Fibroblast of lung (primary cell): Measurements from ENCODE around the gene FAM53C. TPM values are rescaled to one million over a fixed set of nuclear protein-coding genes. Genes with fewer than 3 reads are reported as not detected.

ENCODE experiments used
- DNase-seq, 2 donors: peaks; one replicate each; pipeline versions ENCODE4 v3.0.0 to v3.0.0-alpha.2; 2010; ENCODE audit warnings: low read depth in 2 of 2
- H2AFZ ChIP-seq: 2 replicates; pipeline ENCODE4 v1.5.1; 2012; ENCODE audit warnings: low read length, control low read depth, inconsistent platforms
- H3K27ac ChIP-seq: 2 replicates; pipeline ENCODE4 v1.5.1; 2011; ENCODE audit warnings: low read length, control low read depth; ENCODE audit not compliant: insufficient read depth
- H3K27me3 ChIP-seq: 2 replicates; pipeline ENCODE4 v1.5.1; 2011; ENCODE audit warnings: mild to moderate bottlenecking, low read length; ENCODE audit not compliant: control insufficient read depth, insufficient read depth
- H3K36me3 ChIP-seq: 2 replicates; pipeline ENCODE4 v1.5.1; 2011; ENCODE audit warnings: low read length; ENCODE audit not compliant: control insufficient read depth, insufficient read depth
- H3K4me1 ChIP-seq: 2 replicates; pipeline ENCODE4 v1.5.1; 2011; ENCODE audit warnings: low read length; ENCODE audit not compliant: control insufficient read depth, insufficient read depth; ENCODE audit errors: extremely low read depth
- H3K4me2 ChIP-seq: 2 replicates; pipeline ENCODE4 v1.5.1; 2011; ENCODE audit warnings: low read length, control low read depth; ENCODE audit not compliant: insufficient read depth; ENCODE audit errors: extremely low read depth
- H3K4me3 ChIP-seq, 4 experiments: fragments of 200-600 bp in 1 of 4; sonication (generic) in 1 of 4; replicated peaks in 1 of 4; 2 replicates each; pipeline ENCODE4 v1.5.1; 2011 to 2016; ENCODE audit warnings: low read length in 4 of 4, low read depth in 3 of 4, mild to moderate bottlenecking in 3 of 4, control low read depth in 2 of 4, inconsistent platforms in 1 of 4, mixed read lengths in 1 of 4; ENCODE audit not compliant: insufficient read depth in 1 of 4; ENCODE audit errors: control extremely low read depth in 1 of 4
- H3K79me2 ChIP-seq: 2 replicates; pipeline ENCODE4 v1.5.1; 2012; ENCODE audit warnings: mild to moderate bottlenecking, low read length, inconsistent platforms; ENCODE audit not compliant: control insufficient read depth, insufficient read depth
- H3K9ac ChIP-seq: 2 replicates; pipeline ENCODE4 v1.5.1; 2011; ENCODE audit warnings: mild to moderate bottlenecking, low read length, control low read depth; ENCODE audit not compliant: insufficient read depth
- H3K9me3 ChIP-seq: 2 replicates; pipeline ENCODE4 v1.5.1; 2012; ENCODE audit warnings: low read depth, low read length; ENCODE audit not compliant: control insufficient read depth, insufficient read depth
- H4K20me1 ChIP-seq: 2 replicates; pipeline ENCODE4 v1.5.1; 2011; ENCODE audit warnings: low read length; ENCODE audit not compliant: control insufficient read depth, insufficient read depth; ENCODE audit errors: extremely low read depth
- CTCF ChIP-seq, 2 donors: IDR thresholded peaks in 1 of 2; conservative IDR thresholded peaks in 1 of 2; 1 replicate in 1 of 2; 2 replicates in 1 of 2; pipeline ENCODE4 v1.5.1; 2011 to 2012; ENCODE audit warnings: low read length in 2 of 2, control low read depth in 1 of 2, inconsistent platforms in 1 of 2, low read depth in 1 of 2, mild to moderate bottlenecking in 1 of 2
- EZH2 ChIP-seq: IDR thresholded peaks from 2 replicates; pipeline ENCODE4 v1.5.1; 2012; ENCODE audit warnings: low read length, control low read depth, mild to moderate bottlenecking; ENCODE audit errors: missing control alignments
- polyA plus RNA-seq, 2 donors: library from polyadenylated mRNA; depleted of rRNA in 1 of 2; stranded (reverse) in 1 of 2; unstranded in 1 of 2; fragments of >200 nt; gene quantifications; 2 replicates each; pipeline ENCODE4 v1.2.1, GENCODE V29; 2011 to 2012; ENCODE audit warnings: missing spikeins in 1 of 2
- total RNA-seq: library from RNA; depleted of rRNA; stranded (reverse); fragments of >200 nt; gene quantifications from 2 replicates; pipeline ENCODE4 v1.2.1, GENCODE V29; 2014

FAM53C gene
- total and polyA plus RNA-seq, 2 donors (not counting 1 experiment from before 2014, with no cell fraction given) = 30.3 to 44.9 TPM

DNA sequence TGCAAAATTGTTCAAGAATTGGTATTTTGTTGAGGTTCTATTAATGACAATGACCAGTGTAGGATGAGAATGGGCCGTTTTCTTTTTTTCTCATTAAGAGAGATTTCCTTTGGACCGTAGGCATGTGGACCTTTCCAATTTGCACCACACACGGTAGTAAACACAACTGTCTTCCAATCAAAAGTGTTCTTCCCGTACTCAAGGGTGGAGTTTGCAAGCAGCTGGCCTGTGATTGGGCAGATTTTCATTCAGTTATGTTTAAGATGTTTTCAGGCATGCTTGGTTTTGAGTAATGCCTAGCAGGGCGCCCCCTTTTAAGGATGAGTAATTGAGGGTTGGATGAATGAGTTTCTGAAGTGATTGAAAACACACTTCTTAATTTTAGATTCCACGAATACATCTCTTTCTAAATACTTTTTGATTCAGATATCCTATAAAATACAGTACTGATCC is 16.9 kb downstream of the FAM53C start:
- Histone ChIP-seq H3K4me3 (peak overlapping the region in 3 of 4 experiments; percentile 67 to 95 (median 89)), H3K9me3 (peaks cover 3% of the 10 kb centered on the region), H3K4me1 (no peaks in the 10 kb centered on the region), H3K27me3 (no peaks in the 10 kb centered on the region), H3K4me2 (peak overlapping the region; percentile 60), H4K20me1 (no peaks in the 10 kb centered on the region), H3K9ac (no peak overlapping the region), H3K27ac (no peak overlapping the region), H2AFZ (no peak overlapping the region), H3K79me2 (peaks cover 62% of the 10 kb centered on the region), H3K36me3 (no peaks in the 10 kb centered on the region)
- TF ChIP-seq CTCF (conservative IDR thresholded peaks at IDR 0.05 in 1 of 2, IDR thresholded peaks at IDR 0.05 in 1 of 2; ENCODE audit: low read depth in 1 of 2, low read length in 2 of 2) (no peak), EZH2 (no peak)
- DNase-seq = peak; percentile 68 to 88

GRCh38 chr5:138359621-138360020 is 21.6 kb downstream of the FAM53C start:
- H3K27me3 ChIP-seq = no peaks in the 10 kb centered on the region
- H3K79me2 ChIP-seq = peaks cover 68% of the 10 kb centered on the region
- no peaks in the 10 kb centered on the region for H4K20me1 ChIP-seq
- H3K36me3 ChIP-seq = no peaks in the 10 kb centered on the region
- no peaks in the 10 kb centered on the region for H3K4me1 ChIP-seq
- no peak overlapping the region for H3K4me3 ChIP-seq
- H3K9ac ChIP-seq = no peak overlapping the region
- no peak for TF ChIP-seq CTCF (conservative IDR thresholded peaks at IDR 0.05 in 1 of 2, IDR thresholded peaks at IDR 0.05 in 1 of 2; ENCODE audit: low read depth in 1 of 2, low read length in 2 of 2)
- no peaks in the 10 kb centered on the region for H3K9me3 ChIP-seq
- DNase-seq = no peak
- H3K4me2 ChIP-seq = no peak overlapping the region
- no peak overlapping the region for H3K27ac ChIP-seq
- H2AFZ ChIP-seq = no peak overlapping the region

DNA sequence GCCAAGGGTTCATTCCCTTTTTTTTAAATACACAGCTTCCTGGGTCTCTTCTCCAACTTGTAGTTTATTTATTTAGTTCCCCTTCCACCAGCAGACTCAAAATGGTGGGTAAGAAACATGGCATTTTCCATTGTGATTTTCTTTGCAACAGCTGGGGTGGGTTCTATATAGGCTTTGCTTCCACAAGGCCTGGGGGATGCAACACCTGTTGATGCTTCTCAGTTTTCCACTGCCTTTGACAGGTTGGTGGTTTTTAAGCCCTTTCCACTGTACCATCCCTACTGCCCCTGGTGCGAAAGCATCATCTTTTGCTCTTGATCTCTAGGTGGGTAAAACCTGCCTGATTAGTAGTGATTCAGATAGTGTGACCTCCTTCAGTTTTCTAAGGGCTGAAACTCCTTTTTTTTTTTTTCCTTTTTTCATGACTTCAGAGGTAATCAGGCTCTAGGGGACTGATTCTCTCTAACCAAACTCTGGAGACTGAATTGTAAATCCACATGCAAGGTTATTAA is 22.9 kb downstream of the FAM53C start:
- no peak for DNase-seq

More for the DNA sequence above, 22.9 kb downstream of the FAM53C start:
- no peaks in the 10 kb centered on the region for H3K27me3 ChIP-seq
- TF ChIP-seq EZH2 (no peak), CTCF (conservative IDR thresholded peaks at IDR 0.05 in 1 of 2, IDR thresholded peaks at IDR 0.05 in 1 of 2; ENCODE audit: low read depth in 1 of 2, low read length in 2 of 2) (no peak)
- H2AFZ ChIP-seq = no peak overlapping the region
- no peak overlapping the region for H3K27ac ChIP-seq
- H3K9ac ChIP-seq = no peak overlapping the region
- H4K20me1 ChIP-seq = no peaks in the 10 kb centered on the region
- no peaks in the 10 kb centered on the region for H3K9me3 ChIP-seq
- no peak overlapping the region for H3K4me3 ChIP-seq
- no peak overlapping the region for H3K4me2 ChIP-seq
- H3K36me3 ChIP-seq = no peaks in the 10 kb centered on the region
- peaks cover 58% of the 10 kb centered on the region for H3K79me2 ChIP-seq
- H3K4me1 ChIP-seq = no peaks in the 10 kb centered on the region
